NCI-H2196 treated with DMSO at 0.1 percent for 48 hours (cell line): ENCODE data around the gene MAP4K2.

Experiments
- DNase-seq: peaks from one replicate; lab custom pipeline; 2025; ENCODE audit not compliant: unreplicated experiment; lab: John Stamatoyannopoulos, UW

The MAP4K2 gene

DNA sequence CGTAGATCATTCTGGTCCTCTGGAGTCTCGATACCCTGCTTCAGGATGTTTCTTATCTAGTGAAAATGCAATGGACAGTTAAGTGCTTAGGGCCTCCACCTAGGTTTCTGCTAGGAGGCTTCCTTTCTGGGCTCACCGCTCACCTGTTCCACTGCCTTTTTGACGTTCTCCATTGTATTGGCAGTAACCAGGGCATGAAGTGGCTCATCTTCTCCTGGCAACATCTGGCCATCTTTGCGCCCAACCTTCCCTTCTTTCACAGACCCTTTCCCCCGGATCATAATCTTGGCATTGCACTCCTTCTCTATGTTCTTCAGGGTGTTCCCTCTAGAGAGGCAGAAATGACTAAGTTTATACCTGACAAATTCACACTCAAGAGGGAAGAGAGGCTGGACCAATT is 33.7 kb downstream of the MAP4K2 start:
- DNase-seq: no peak

DNA sequence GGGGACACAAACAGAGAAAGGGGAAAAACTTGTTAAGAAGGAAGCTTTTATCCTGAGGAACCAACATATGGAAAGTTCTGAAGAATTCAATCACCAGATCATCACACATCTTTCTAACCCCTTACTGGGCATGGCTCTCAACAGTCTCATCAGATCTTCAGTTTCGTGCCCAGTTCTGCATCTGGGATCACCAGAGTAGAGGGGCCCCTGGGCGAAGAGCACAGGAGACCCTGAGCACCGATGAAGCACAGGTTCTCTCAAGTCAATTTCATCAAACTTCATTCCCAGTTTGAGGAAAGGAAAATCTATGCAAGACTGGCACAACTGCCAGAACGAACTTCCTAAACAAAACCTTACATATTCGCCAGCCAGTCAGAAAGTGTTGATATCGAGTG is 34.7 kb downstream of the MAP4K2 start:
- DNase-seq: no peak

DNA sequence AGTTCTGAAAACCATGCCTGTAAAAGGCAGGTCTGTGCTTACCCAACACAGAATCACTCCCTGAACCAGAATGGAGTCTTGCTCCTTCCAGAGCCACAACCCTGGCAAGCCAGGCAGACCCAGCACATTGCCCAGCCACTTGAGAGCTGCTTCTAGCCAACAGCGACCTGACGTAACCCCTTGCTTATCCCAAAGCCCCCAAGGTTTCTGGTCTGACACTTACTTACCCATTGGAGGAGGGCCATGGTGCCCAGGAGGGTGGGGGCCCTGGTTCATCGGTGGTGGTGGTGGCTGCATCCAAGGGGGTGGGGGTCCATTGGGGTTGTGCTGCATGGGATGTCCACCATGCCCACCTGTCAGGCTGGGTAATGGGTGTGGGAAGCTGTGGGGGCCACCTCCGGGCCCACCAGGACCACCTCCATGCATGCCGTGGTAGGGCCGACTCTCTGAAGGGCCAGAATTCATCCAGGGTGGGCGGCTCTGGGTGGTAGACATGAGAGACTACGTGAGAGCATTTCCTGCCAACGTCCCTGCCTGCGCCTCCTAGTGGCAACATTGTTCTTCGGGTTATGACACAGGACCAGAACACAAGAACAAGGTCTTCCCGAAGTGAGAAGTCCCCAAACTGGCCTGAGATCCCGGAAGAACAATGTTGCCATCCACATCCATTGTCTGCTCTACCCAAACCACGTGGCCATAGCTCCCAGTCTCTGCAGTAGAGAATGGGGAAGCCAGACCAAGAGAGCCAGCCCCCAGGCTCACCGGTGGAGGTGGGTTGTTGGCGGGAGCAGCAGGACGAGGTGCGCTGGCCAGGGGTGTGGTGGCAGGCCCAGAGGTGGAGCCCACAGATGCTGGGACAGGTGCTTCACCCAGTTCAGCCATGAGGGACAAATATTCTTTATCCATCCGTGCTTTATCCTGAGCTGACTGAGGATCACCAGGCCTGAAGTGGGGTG is 35.4 kb downstream of the MAP4K2 start:
- DNase-seq: peak; percentile 19

DNA sequence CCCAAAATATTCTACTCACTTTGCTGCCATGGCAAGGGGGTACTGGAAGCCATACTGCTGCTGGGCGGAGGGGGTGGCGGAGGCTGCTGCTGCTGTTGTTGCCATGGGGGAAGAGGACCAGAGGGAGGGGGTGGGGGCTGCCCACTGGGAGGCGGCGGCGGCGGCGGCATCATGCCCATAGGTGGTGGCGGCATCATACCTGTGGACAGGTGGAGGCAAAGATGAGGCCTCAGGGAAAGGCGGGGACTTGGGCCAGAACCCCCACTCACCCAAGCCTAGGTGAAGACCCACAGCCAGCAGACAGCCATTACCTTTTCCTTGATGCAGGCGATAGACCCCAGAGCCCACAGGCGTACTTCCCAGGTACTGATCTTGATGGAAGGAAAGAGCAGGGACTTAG is 36.1 kb downstream of the MAP4K2 start:
- no peak for DNase-seq

DNA sequence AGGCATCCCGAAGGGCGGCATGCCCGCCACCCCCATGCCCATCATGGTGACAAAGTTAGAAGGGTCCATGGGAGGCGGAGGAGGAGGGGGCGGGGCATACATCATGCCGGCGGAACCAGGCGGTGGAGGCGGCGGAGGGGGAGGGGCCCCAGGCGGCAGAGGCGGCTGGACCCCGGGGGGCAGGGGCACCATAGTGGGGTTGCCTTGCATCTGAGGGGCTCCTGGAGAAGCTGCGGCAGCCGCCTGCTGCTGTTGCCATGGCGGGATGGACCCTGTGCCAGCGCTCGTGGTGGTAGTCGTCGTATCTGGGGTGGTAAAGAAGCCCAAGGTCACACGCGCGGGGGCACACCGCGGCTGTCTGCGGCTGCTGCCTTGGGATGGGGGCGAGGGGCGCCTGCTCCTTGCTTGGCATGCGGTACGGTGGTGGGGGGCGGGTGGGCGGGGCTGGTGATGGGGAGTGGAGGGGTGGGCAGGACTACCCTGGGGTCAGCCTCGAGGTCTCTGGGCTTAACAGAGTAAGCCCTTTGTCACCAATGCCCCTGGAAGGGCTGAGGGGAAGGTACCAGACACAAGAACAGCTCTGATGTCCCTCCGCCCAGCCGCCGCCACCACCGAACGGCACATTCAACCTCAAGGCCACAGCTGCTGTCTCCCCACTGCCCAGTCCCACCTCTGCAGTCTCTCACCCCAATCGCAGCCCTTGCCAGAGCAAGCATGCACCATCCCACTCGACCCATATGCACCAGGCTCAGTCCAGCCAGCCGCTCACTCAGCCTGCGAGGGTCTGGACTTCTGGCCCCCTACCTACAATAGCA is 37.0 kb downstream of the MAP4K2 start:
- no peak for DNase-seq

DNA sequence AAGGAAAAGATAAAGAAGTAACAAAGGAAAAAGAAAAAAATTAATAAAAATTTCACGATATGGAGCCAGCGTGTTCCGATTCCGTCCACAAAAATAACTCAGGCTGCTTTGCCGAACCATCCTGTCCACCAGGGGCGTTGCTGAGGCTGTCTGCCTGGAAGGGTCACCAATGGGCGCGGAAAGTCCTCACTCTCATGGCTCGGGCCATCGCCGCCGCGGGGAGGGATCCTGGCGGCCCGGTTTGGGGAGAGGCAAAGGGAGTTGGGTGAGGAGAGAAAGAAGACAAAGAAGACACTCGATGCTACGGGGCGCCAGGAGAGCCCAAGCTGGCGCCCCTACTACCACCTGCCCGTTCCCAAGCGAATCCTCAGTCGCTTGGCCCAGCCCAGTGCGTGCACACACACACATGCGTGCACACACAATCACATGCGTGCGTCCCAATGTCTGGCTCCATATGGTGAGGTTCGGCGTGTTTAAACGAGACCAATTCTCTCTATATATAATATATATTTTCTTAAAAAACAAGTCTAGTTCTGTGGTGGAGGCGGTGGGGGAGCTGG is 37.6 kb downstream of the MAP4K2 start:
- no peak for DNase-seq

DNA sequence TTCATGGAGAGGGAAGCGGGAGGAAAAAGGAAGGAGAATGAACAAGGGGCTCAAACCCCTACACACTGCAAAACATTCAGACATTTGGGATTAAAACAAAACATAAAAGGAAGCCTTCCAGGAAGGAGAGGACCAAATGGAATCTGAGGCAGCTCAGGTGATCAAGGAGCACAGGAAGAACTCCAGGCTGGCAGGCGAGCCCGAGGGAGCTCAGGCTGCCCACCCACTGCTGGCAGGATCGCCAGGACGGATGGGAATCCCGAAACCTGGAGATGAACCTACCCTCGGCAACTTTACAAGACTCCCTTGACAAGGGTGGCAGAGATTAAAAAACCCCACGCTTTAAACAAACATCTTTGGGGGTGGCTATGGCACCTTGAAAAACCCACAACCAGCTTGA is 38.3 kb downstream of the MAP4K2 start:
- no peak for DNase-seq

DNA sequence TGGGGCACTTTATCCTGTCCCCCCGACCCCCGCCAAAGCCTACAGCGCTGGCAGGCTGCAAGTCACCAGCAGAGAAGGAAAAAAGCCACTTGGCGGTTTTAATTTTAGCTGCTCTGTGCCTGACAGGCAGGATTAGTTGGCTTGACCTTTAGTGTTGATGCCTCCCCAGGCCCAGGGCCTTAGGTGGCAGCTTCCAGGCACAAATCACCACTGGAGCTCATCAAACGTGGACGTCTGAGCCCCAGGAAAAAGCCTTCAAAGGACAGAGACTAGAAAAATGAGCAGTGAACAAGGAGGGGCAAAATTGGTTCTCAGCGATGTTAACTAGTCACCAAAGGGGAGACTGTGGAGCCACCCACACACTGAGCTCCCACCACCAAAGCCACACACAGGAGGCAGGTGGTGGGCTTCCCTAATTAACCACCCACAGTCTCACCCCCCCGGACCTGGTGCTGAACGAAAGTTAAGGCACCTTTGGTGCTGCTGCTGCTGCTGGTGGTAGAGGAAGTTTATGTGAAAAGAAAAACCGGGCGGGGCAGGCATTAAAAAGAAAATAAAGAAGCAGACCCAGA is 38.9 kb downstream of the MAP4K2 start:
- DNase-seq: no peak

DNA sequence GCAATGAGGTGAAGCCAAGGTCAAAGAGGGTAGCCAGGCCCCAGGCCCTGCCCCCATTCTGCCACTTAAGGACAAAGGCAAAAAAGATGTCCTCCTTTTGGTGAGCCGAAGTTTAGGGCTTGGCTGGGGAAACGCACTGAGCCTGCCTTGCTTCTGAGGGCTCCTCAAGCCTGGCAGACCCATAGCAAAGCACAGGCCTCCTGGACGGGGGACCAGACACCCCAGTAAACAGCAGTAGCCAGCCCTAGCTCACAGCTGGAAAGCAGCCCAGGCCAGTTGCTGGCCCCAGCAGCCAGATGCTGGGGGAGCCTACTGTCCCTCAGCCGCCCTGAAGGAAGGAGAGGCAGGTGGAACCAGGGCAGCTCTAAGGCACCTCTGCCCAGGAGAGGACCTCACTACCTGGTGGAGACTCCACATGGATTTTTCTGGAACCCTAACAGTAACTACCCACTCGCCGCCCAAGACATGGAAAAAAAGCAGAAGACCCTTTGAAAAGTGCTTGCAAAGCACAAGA is 39.4 kb downstream of the MAP4K2 start:
- no peak for DNase-seq

DNA sequence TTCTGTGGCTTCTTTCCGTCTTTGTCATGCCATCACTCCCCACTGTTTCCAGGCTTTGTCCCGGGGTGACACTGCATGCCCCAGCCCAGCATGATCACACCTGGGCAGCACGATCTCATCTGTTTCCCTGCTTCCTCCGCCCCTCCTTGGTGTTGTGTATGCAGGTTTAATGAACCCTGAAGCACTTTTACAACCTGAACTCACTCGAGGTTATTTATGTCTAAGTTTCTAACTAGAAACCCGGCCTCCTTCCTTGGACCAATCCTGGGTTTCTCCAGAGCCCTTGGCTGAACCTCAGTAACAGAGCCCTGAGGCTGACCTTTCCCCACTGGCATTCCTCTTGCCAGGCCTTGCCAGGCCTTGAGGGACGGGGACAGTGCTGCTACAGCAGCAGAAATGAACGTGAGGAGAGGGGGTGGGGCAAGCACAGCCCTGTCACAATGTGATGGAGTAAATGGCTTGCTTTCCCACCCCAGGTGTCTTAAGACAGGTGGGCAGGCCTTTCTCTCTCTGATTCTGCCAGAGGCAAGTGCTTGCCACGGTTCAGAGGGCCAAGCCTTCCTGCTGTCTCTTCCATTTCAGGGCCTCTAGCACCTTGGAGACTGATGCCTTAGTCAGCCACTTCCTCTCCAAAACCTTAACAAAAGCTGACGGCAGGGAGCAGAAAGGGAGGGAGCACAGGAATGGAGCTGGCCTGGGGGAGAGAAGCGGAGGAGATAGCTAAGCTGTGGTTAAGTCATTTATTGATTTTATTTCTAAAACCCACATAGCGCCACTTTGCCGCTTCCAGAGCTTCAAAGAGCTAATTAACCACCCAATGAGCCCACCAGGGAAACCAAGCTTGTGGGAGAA is 40.1 kb downstream of the MAP4K2 start:
- no peak for DNase-seq

DNA sequence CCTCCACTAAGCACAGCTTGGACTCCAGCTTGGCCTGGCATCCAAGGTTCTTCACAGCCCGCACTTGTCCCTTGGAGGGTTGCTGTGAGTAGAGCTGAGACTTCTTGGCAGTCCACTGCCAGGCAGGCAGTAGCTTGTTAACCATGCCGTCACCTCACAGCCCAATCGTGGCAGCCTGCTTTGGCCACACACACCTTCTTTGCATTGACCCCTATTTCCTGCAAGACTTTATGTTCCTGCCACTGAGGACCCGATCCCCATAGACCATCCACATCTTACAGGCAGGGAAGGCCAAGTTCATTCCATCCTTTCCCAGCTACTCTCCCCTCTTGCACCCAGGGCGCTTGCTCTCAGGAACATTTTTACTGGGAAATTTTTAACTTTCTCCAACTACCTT is 40.7 kb downstream of the MAP4K2 start:
- no peak for DNase-seq

DNA sequence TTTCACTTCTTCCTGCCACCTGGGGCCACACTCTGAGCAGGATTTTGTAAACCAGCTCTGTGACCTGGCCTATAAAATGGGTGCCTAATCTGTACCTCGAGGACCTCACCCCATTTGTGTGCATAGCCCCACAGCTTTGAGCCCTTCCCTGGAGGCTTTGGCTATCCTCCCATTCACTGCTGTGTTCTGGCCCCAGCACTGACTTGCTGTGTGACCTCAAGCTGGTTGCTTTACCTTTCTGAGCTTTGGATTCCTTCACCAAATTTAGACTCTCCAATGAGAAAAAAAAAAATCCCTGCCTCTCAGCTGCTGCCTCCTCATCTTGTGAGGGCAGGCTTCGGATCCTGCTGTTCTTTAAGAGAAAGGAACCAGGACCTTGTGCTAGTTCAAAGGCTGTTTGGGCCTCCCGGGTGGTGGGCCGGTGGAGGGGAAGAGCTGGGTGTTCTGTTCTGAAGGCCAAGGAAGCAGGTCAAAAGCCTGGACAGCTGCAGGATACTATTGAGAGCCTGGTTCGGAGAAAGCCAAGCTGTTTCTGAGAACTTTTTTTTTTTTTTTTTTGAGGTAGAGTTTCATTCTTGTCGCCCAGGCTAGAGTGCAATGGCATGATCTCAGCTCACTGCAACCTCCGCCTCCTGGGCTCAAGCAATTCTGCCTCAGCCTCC is 42.1 kb downstream of the MAP4K2 start:
- no peak for DNase-seq

DNA sequence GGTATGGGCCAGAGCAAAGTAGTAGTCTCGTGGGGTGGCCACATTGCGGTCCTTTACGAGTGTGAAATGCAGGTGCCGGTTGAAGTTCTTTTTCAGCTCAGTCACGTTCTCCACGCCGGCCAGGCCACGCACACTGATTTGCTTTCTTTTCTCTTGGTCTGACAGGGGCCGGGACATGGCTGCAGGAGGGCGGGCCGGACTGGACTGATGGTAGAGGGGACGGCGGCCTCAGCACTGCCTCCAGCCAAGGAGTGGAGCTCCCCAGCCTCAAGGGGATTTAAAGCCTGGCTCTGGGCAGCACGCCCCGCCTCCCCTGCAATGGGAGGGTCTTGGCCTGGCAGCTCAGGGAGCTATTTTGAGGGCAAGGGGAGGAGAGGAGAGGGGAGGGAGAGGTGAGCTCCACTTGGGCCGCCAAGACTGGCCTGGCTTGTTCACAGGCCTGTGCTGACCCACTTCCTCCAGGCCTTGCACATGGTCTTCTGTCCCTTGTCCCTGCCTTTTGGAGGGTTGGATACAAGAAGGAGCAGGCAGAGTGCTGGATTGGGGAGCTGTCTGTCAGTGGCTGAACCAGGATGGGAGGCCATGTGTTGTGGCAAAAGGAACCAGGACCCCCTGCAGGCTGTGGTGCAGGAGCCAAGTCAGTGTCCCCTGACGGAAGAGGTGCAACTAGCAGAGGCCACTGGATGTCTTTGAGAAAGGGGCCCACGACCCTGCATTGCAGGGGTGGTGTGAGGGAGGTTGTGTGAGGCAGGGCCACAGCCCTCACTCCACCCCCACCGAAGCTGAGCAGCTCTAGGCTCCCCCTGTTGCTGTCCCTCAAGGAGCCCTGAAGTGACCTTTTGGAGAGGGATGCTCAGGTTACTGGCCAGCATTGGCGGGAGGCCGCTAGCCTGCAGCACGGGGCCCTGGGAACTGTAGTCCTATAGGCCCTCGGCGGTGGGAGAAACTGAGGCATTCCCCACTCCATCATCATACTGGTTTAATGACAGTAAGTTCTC is 43.0 kb downstream of the MAP4K2 start, which contains the start of gene PYGM:
Gene PYGM (minus strand): TSS at position 253 of the 998 bp plus-strand sequence. CDS start 76 bp downstream, at position 177.
- no peak for DNase-seq

DNA sequence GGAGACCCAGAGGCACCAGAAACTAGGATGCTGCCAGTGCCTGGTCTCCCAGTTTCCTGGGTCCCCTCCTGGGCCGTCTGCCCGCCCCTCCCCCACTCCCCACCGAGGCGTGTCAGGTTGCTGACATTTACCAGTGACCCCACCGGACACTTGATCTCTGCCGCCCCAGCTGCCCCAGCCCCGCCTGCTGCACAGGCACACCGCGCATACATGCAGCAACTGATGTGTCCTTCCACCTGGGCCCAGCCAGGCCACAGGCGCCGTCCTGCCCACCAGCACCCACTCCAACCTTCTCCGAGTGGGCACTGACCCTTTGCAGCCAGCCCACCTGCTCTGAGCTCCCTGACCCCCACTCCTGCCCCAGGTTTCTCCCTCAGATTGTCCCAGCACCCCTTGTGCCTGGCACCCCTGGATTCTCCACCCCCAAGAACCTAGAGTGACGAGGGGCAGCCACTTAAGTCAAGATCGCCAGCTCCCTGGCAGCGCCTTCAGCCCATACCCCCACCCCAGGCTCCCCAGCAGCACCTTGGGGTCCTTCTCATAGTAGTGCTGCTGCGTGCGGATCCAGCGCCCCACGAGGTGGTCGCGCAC is 43.8 kb downstream of the MAP4K2 start:
- no peak for DNase-seq

DNA sequence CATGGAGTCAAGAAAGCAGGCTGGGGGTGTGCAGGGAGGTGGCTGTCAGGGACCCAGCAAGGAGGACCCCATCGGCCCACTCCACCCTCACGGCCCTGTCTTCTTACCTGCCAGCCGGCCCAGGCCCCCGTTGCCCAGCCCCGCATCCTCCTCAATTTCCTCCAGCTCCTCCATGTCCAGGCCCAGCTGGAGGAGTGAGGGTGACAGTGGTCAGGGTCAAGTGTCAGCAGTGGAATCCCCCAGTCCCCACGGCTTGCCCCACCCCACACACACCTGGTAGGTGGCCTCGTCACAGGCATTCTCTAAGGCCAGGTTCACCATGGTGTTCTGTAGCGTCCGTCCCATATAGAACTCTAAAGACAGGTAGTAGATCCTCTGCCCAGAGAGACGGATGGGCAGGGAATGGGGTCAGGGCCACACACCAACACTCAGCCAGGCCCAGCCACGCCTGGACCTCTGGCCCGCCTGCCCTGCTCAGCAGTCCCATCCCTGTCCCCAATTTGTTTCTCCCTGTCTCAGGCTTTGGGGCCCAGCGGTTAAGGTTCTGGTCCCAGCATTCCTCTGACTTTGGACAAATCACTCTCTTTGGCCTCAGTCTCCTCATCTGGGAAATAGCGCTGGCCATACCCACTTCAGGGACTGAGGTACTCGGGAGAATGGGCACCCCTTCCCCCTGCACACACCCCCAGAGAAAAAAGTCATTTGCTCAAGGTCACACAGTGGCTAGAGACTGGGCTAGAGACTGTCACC is 44.5 kb downstream of the MAP4K2 start:
- DNase-seq: no peak

DNA sequence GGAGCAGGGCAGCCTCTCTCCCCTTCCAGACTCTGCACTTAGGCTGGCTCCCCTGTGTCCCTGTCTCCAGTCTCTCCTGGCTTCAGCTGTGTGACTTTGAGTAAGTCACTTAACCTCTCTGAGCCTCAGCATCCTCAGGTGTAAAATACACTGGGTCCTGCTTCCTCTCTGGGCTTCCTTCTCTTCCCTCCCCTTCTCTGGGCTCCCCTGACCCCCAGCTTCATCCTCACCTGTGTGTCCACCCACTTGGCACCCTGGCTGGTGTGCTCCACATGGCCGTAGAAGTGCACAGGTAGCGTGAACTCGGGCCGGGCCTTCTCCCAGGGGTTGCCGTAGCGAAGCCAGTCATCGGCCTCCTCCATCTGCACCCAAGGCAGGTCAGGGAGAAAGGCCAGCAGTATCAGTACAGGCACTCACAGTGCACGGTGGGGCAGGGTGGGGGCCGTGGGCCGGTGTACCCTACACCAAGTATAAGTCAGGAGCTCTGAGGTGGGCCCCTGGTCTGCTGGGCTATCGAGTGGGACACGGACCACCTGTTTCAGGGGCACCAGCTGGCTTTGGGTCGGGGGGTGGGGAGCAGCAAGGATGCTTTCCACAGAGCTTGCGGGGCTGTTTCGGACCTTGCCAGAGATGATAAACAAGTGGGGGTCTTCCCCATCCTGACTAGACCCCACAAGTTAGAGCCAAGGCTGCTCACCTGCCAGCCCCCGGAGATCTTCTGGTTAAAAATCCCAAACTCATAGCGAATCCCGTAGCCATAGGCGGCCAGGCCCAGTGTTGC is 45.3 kb downstream of the MAP4K2 start:
- no peak for DNase-seq
